Nephron progenitor cell (in vitro differentiated cells): Measurements from ENCODE around the gene WWOX.

Experiments
- DNase-seq: peaks from one replicate; pipeline ENCODE4 v3.0.0; 2021
- H3K27ac Mint-ChIP-seq: 2 replicates; pipeline ENCODE4 v1.8.0; 2021; ENCODE audit warnings: mild to moderate bottlenecking, moderate library complexity, mixed read lengths
- H3K27me3 Mint-ChIP-seq: 2 replicates; pipeline ENCODE4 v1.8.0; 2021; ENCODE audit warnings: mild to moderate bottlenecking, low read depth, mixed read lengths; ENCODE audit not compliant: poor library complexity
- H3K36me3 Mint-ChIP-seq: 2 replicates; pipeline ENCODE4 v1.8.0; 2021; ENCODE audit warnings: low read depth, mixed read lengths
- H3K4me1 Mint-ChIP-seq: 2 replicates; pipeline ENCODE4 v1.8.0; 2021; ENCODE audit warnings: mixed read lengths
- H3K4me3 Mint-ChIP-seq: 2 replicates; pipeline ENCODE4 v1.8.0; 2021; ENCODE audit warnings: mild to moderate bottlenecking, moderate library complexity, mixed read lengths
- H3K9me3 Mint-ChIP-seq: 2 replicates; pipeline ENCODE4 v1.8.0; 2021; ENCODE audit warnings: mild to moderate bottlenecking, moderate library complexity, mixed read lengths
- TF ChIP-seq, protein P1 (sequence below): fragments of 200-600 bp; sonication (generic); IDR thresholded peaks from 2 replicates; pipeline ENCODE4 v1.5.0; 2021; ENCODE audit warnings: antibody characterized with exemption

Gene WWOX

GRCh38 chr16:78108451-78108850, 9.0 kb downstream of the WWOX start:
- Mint-ChIP-seq H3K4me1 (peaks cover 31% of the 10 kb centered on the region), H3K36me3 (peaks cover 49% of the 10 kb centered on the region), H3K9me3 (no peaks in the 10 kb centered on the region), H3K4me3 (no peak overlapping the region), H3K27ac (no peak overlapping the region), H3K27me3 (peaks cover 3% of the 10 kb centered on the region)
- DNase-seq: no peak
- TF ChIP-seq, protein P1, sequence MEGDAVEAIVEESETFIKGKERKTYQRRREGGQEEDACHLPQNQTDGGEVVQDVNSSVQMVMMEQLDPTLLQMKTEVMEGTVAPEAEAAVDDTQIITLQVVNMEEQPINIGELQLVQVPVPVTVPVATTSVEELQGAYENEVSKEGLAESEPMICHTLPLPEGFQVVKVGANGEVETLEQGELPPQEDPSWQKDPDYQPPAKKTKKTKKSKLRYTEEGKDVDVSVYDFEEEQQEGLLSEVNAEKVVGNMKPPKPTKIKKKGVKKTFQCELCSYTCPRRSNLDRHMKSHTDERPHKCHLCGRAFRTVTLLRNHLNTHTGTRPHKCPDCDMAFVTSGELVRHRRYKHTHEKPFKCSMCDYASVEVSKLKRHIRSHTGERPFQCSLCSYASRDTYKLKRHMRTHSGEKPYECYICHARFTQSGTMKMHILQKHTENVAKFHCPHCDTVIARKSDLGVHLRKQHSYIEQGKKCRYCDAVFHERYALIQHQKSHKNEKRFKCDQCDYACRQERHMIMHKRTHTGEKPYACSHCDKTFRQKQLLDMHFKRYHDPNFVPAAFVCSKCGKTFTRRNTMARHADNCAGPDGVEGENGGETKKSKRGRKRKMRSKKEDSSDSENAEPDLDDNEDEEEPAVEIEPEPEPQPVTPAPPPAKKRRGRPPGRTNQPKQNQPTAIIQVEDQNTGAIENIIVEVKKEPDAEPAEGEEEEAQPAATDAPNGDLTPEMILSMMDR: no peak

DNA sequence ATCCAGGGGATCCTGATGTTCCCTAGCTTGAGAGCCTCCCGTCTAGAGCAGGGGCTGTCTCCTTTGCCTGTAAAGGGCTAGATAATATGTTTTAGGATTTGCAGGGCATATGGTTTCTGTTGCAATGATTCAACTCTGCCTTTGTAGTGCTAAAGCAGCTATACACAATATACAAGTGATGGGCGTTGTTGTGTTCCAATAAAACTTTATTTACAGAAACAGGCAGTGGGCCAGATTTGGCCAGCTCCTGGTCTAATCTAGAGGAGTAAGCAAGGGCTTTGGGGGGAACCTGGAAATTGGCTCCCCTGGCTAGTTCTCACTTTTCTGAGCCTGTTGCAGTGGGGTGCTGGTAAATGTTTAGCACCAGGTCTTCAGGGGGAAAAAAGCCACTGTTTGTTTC, 13.8 kb downstream of the WWOX start:
- peaks cover 87% of the 10 kb centered on the region for H3K36me3 Mint-ChIP-seq
- peaks cover 25% of the 10 kb centered on the region for H3K4me1 Mint-ChIP-seq
- TF ChIP-seq, protein P1: no peak
- no peaks in the 10 kb centered on the region for H3K27me3 Mint-ChIP-seq
- H3K4me3 Mint-ChIP-seq: no peak overlapping the region
- no peak overlapping the region for H3K27ac Mint-ChIP-seq
- DNase-seq: no peak
- H3K9me3 Mint-ChIP-seq: no peaks in the 10 kb centered on the region

DNA sequence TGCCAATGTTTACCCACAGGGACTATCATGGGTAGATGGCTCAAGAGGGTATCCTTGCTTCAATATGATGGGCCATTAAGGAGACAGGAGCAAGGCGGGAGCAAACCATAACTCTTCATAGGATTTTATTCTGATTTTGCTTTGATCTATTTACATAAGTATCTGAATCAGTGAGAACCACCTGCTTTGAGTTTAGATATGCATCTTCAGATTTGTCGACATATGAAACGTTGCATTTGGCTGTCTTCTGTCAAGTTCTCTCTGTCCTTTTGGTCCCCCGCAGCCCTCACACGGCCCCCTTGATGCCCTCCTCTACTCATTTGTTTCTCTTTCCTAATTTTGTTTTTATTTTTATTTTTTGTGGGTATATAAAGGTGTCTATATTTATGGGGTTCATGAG, 16.2 kb downstream of the WWOX start:
- Mint-ChIP-seq H3K4me3 (no peak overlapping the region), H3K4me1 (peaks cover 36% of the 10 kb centered on the region), H3K27me3 (no peaks in the 10 kb centered on the region), H3K27ac (no peak overlapping the region), H3K9me3 (no peaks in the 10 kb centered on the region), H3K36me3 (peaks cover 79% of the 10 kb centered on the region)
- TF ChIP-seq, protein P1: no peak
- no peak for DNase-seq

GRCh38 chr16:78116946-78117345, 17.5 kb downstream of the WWOX start:
- peak overlapping the region; percentile 66 for H3K27ac Mint-ChIP-seq

DNA sequence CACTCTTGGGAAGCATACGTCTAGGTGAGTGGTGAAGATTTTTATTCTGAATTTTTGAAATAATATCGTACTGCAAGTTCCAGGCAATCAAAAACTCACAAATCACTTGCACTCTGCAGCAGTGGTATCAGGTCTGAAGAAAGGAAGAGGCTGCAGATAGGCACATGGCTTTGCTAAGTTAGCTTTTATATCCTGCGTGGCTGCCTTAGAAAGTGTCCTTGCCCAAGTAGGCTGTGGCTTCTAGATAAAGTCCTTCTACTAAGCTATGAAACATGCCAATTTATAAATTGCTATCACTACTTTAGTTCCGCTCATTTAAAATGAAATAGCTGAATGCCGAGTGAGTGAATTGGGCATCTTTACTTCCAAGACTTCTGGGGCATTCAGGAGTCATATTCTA, 17.9 kb downstream of the WWOX start:
- Mint-ChIP-seq H3K27ac (peak overlapping the region; percentile 66), H3K27me3 (no peaks in the 10 kb centered on the region), H3K9me3 (no peaks in the 10 kb centered on the region), H3K36me3 (peaks cover 72% of the 10 kb centered on the region), H3K4me1 (peaks cover 28% of the 10 kb centered on the region), H3K4me3 (no peak overlapping the region)
- TF ChIP-seq, protein P1: no peak
- DNase-seq: no peak

More at GRCh38 chr16:78116946-78117345, 17.5 kb downstream of the WWOX start:
- Mint-ChIP-seq H3K4me3 (no peak overlapping the region), H3K36me3 (peaks cover 76% of the 10 kb centered on the region), H3K27me3 (no peaks in the 10 kb centered on the region), H3K4me1 (peaks cover 31% of the 10 kb centered on the region), H3K9me3 (no peaks in the 10 kb centered on the region)
- no peak for DNase-seq
- TF ChIP-seq, protein P1: no peak

DNA sequence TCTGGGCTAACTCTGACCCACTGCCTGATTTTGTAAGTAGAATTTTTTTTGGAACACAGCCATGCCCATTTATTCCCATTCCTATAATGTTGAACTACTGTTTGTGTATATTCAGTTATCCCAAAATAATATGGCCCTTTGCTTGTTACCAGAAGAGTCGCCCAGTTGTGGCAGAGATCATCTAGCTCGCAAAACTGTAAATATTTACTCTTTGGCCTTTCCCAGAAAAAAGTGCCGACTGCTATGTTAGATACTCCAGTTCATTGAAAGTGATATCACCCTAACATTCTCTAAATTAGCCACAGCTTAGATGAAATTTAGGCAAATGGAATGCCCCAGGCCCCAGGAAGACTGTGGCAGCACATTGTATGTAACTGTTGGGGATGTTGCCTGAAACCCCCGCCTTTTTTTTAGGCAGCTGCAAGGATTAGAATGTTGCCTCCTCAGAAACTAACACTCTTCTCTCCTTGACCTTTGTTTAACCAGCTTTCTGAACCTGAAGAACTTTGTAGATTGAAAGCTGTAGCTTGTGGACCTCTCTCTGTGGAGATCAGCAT, 19.1 kb downstream of the WWOX start:
- Mint-ChIP-seq H3K4me3 (no peak overlapping the region), H3K27me3 (peaks cover 3% of the 10 kb centered on the region), H3K27ac (peak overlapping the region; percentile 67), H3K36me3 (peaks cover 62% of the 10 kb centered on the region), H3K4me1 (peaks cover 35% of the 10 kb centered on the region), H3K9me3 (no peaks in the 10 kb centered on the region)
- TF ChIP-seq, protein P1: no peak
- DNase-seq: no peak
